ENCODE results near the gene CERS2.

The CERS2 gene

DNA sequence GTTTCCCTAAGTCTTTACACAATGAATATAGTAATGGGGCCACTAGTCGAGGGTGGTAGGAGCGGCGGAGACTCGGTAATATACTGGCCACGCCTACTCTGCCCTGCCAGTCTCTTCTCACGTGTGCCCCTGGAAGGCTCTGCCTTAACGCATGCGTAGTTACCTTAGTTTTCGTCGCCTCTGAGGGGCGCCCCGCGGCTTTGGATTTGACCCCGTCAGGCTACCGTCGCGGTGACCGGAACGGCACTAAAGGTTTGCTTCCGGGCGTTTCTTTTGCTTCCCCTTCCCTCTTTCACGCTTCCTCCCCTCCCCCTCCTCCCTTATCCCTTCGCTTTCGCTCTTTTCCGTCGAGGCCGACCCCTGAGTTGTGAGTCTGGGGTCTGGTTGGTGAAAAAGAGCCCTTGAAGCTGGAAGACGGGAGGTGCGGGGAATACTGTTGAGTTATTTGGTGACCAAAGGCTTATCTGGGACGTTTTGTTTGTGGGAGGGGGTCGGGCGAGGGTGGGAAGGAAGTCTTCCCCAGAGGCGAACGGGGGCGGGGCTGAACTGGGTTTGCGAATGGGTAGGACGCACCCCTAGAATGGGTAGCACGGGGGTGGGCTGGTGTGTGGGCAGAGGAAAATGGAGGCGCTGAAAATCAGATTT lies 48.4 kb downstream of the CERS2 start, which contains the start of gene SETDB1:
Gene SETDB1 (plus strand): TSS at position 267 of the 645 bp plus-strand sequence. CDS start 1,352 bp downstream, outside the sequence.
- H3K4me3 ChIP-seq (ENCODE audit: low read depth, low read length) = peak within 1 kb of the TSS; percentile 78
- TF ChIP-seq, protein P1, sequence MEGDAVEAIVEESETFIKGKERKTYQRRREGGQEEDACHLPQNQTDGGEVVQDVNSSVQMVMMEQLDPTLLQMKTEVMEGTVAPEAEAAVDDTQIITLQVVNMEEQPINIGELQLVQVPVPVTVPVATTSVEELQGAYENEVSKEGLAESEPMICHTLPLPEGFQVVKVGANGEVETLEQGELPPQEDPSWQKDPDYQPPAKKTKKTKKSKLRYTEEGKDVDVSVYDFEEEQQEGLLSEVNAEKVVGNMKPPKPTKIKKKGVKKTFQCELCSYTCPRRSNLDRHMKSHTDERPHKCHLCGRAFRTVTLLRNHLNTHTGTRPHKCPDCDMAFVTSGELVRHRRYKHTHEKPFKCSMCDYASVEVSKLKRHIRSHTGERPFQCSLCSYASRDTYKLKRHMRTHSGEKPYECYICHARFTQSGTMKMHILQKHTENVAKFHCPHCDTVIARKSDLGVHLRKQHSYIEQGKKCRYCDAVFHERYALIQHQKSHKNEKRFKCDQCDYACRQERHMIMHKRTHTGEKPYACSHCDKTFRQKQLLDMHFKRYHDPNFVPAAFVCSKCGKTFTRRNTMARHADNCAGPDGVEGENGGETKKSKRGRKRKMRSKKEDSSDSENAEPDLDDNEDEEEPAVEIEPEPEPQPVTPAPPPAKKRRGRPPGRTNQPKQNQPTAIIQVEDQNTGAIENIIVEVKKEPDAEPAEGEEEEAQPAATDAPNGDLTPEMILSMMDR (IDR thresholded peaks at IDR 0.05; ENCODE audit: low read depth, low read length) = no peak

DNA sequence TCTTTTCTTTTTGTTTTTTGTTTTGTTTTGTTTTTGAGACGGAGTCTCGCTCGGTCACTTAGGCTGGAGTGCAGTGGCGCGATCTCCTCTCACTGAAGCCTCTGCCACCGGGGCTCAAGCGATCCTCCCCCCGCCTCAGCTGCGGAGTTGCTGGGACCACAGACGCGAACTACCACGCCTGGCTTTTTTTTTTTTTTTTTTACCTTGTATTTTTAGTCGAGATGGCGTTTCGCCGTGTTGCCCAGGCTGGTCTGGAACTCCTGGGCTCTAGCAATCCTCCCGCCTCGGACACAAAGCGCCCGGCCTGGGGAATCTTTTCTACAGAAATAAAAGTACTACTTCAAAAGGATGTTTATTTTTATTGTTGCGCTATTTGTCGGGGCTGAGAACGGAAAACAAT lies 49.6 kb downstream of the CERS2 start:
- TF ChIP-seq, protein P1 (IDR thresholded peaks at IDR 0.05; ENCODE audit: low read depth, low read length) = no peak
- H3K4me3 ChIP-seq (ENCODE audit: low read depth, low read length) = no peak overlapping the region

DNA sequence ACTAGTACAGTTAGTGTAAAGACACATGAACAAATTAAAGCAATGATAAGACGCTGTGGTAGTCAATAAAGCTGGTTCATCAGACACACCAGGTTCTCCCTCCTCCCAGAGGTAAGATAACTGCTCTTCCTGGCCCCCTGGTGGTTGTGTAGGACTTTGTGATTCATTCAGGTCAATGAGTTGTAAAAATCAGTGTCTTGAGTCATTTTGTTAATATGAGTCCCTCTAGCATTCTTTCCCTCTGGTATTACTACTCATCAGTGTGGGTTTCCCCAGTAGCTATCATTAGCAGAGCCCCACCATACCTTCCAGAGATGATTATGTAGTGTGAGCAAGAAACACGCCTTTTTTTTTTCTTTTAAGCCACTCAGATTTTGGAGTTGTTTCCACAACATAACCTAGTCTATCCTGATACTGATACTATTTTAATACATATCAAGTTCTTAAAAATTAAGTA lies 52.1 kb downstream of the CERS2 start:
- no peak overlapping the region for H3K4me3 ChIP-seq (ENCODE audit: low read depth, low read length)
- TF ChIP-seq, protein P1 (IDR thresholded peaks at IDR 0.05; ENCODE audit: low read depth, low read length) = peak; percentile 71

DNA sequence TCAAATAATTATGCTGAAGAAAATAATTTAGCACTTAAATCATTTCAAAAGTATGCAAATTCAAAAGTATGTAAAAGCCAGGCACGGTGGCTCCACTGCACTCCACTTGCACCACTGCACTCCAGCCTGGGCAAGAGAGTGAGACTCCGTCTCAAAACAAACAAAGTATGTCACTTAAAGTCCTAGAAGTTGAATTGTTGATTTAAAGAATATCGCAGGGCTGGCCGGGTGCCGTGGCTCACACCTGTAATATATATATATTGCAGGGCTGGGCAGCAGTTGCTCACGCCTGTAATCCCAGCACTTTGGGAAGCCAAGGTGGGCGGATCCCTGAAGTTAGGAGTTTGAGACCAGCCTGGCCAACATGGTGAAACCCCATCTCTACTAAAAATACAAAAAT lies 57.2 kb downstream of the CERS2 start:
- no peak overlapping the region for H3K4me3 ChIP-seq (ENCODE audit: low read depth, low read length)

More for the DNA sequence above, 57.2 kb downstream of the CERS2 start:
- TF ChIP-seq, protein P1 (IDR thresholded peaks at IDR 0.05; ENCODE audit: low read depth, low read length) = no peak

Data from WI38 (cell line).